GM21381 (cell line): ENCODE data around the gene ORM1.
A peak's percentile ranks its signal among the peaks of the same experiment; 100 is the strongest.
"Not testable (repeated sequence)": the region's sequence is repeated elsewhere in the genome, so short reads cannot be mapped to it uniquely, and the experiment has no call there.

ENCODE experiments used
- ATAC-seq: cut with Tn5 transposase; IDR thresholded peaks from one replicate; pipeline ENCODE4 v1.9.1; 2021; ENCODE audit warnings: mild to moderate bottlenecking, moderate library complexity; ENCODE audit not compliant: unreplicated experiment

Gene ORM1

DNA sequence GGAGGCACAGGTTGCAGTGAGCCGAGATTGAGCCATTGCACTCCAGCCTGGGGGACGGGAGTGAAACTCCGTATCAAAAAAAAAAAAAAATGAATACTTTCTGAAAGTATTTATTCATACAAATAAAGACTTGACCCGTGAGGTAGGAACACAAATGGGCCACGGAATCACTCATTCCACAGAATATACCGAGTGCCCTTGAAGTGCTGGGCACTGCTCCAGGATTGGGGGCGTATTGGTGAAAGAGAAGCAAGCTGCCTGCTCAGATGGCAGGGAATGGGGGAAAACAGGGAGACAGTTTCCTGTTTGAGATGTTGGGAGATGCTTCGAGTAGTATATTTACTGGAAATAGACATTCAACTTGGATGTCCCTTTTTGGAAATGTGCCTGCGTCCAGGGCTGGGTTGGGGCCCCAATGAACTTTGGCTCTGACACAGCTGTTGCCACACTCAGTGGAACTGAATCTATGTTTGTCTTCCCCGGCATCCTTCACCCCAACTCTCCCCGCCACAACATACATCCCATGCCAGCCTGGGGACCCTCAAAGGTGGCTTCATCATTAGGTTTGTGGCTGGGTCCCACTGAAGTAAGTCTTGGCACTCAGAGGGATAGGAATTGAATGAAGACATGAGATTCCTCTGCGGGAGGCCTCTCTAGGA is 609 bp upstream of the ORM1 start:
- not testable (repeated sequence) for ATAC-seq

DNA sequence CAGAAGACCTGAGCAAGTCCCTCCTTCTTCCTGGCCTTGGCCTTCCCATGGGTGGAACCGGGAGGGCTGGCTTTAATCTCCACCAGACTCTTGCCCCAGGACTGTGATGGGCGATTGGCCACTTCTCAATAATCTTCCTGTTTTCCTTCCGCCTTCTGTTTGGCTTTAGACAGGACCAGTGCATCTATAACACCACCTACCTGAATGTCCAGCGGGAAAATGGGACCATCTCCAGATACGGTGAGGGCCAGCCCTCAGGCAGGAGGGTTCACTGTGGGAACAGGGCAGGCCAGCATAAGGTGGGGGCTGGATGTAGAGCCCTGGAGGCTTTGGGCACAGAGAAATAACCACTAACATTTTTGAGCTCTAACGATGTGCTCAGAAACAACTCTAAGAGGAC is 951 bp downstream of the ORM1 start:
- ATAC-seq = not testable (repeated sequence)

DNA sequence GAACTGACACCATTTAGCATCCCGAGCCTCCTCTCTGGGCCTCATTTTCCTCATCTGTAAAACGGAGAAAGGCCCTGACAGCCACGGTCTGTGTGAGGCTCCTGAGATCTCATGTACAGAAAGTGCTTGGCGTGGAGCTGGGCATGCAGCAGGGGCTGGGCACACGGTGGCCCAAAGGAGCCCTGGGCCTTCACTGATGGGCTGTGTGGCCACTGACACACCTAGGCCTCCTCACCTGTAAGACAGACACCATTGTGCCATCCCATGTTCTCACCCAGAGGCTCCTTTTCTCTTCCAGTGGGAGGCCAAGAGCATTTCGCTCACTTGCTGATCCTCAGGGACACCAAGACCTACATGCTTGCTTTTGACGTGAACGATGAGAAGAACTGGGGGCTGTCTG is 1.6 kb downstream of the ORM1 start:
- no peak for ATAC-seq

DNA sequence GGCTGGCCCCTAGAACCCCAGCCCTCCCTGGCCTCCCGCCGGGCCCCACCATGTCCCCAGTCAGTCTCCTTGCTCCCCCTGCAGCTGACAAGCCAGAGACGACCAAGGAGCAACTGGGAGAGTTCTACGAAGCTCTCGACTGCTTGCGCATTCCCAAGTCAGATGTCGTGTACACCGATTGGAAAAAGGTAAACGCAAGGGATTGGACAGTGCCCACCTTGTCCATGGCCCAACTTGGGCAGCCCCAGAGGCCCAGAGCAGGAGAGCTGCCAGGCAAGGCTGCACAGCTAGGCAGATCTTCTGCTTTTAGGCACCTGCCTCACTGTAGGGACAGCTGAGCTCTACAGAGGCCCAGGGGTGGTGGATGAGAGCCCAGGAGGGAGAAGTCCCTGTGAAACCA is 2.1 kb downstream of the ORM1 start:
- ATAC-seq = not testable (repeated sequence)

DNA sequence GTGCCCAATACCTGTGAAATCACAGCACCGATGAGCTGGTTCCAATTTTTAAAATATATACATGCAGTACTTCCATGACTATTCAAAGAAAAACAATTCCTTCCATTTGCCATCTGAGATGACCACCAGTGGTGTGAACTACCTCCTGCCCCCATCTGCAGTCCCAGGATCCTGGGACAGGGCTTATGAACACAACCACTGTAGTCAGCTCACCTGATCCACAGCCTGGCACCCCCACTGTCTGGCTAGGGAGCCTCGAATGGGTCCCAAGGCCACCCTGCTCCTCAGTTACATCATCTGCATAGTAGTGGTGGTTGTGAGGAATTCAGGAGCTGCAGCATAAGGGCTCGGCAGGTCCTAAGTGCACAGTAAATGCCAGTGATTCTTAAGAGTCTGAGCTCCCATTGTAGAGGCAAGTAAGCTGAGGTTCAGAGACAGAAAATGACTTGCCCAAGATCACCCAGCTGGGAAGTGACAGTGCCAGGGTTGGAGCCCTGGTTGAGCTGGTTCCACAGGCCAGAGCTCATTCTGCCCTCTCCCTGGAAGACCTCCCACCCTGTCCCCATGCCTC is 2.9 kb downstream of the ORM1 start:
- not testable (repeated sequence) for ATAC-seq

DNA sequence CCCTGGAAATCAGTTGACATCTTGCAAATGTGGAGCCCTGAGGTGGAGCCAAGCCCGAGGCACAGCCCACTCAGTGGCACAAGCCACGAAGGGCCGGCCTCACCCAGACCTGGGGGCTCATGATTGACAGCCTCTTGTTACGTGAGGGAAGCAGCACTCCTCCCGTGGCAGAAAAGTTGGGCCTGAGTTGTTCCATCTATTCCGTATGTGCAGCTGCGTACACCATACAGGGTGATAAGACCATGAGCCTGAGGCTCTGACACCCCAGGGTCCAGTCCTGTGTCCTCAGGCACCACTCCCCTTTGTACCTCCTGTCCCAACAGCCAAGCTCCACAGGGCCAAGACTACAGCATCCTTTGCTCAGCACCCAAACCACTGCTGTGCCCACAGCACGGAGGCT is 4.9 kb downstream of the ORM1 start:
- no peak for ATAC-seq

DNA sequence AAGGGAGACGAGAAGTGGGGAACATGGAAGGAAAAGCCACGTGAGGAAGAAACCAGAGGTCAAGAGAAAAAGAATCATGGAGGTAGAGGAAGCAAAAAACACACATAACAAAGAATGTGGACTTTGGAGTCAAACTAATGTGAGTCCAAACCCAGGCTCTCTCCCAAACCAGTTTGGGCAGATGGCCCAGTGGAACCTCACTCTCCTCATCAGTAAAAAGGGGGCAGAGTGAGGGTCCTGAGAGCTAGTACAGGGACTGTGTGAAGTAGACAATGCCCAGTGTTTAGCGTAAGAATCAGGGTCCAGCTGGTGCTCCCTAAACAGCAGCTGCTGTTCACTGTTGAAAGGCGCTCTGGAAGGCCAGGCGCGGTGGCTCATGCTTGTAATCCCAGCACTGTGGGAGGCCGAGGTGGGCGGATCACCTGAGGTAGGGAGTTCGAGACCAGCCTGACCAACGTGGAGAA is 5.5 kb downstream of the ORM1 start:
- ATAC-seq = not testable (repeated sequence)

DNA sequence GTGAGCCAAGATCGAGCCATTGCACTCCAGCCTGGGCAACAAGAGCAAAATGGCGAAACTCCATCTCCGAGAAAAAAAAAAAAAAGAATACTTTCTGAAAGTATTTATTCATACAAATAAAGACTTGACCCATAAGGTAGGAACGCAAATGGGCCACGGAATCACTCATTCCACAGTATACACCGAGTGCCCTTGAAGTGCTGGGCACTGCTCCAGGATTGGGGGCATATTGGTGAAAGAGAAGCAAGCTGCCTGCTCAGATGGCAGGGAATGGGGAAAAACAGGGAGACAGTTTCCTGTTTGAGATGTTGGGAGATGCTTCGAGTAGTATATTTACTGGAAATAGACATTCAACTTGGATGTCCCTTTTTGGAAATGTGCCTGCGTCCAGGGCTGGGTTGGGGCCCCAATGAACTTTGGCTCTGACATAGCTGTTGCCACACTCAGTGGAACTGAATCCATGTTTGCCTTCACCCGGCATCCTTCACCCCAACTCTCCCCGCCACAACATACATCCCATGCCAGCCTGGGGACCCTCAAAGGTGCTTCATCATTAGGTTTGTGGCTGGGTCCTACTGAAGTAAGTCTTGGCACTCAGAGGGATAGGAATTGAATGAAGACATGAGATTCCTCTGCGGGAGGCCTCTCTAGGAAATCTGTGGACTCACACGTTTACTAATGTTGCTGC is 6.2 kb downstream of the ORM1 start:
- not testable (repeated sequence) for ATAC-seq

DNA sequence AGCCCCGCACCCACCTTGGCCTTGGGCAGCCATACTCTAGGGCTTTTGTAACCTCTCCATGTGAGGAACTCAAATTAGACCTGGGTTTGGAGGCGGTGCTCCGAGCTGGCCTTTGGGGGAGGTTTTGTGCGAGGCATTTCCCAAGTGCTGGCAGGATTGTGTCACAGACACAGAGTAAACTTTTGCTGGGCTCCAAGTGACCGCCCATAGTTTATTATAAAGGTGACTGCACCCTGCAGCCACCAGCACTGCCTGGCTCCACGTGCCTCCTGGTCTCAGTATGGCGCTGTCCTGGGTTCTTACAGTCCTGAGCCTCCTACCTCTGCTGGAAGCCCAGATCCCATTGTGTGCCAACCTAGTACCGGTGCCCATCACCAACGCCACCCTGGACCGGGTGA is 6.7 kb downstream of the ORM1 start, which contains the start of gene ORM2:
ORM2 (plus strand) TSS at position 245 of the 398 bp plus-strand sequence; CDS start at position 281, 36 bp downstream.
- ATAC-seq = not testable (repeated sequence)

DNA sequence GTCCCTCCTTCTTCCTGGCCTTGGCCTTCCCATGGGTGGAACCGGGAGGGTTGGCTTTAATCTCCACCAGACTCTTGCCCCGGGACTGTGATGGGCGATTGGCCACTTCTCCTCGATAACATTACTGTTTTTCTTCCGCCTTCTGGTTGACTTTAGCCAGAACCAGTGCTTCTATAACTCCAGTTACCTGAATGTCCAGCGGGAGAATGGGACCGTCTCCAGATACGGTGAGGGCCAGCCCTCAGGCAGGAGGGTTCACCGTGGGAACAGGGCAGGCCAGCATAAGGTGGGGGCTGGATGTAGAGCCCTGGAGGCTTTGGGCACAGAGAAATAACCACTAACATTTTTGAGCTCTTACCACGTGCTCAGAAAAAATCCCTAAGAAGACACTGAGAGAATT is 7.7 kb downstream of the ORM1 start:
- no peak for ATAC-seq

DNA sequence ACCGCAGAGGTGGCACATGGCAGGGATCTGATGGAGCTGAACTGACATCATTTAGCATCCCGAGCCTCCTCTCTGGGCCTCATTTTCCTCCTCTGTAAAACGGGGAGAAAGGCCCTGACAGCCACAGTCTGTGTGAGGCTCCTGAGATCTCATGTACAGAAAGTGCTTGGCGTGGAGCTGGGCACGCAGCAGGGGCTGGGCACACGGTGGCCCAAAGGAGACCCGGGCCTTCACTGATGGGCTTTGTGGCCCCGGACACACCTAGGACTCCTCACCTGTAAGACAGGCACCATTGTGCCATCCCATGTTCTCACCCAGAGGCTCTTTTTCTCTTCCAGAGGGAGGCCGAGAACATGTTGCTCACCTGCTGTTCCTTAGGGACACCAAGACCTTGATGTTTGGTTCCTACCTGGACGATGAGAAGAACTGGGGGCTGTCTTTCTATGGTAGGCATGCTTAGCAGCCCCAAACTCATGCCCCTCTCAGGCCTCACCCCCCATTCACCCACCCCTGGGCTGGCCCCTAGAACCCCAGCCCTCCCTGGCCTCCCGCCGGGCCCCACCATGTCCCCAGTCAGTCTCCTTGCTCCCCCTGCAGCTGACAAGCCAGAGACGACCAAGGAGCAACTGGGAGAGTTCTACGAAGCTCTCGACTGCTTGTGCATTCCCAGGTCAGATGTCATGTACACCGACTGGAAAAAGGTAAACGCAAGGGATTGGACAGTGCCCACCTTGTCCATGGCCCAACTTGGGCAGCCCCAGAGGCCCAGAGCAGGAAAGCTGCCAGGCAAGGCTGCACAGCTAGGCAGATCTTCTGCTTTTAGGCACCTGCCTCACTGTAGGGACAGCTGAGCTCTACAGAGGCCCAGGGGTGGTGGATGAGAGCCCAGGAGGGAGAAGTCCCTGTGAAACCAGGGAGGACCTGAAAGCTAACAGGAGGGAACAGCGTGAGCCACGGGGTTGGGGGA is 8.6 kb downstream of the ORM1 start:
- ATAC-seq = not testable (repeated sequence)

DNA sequence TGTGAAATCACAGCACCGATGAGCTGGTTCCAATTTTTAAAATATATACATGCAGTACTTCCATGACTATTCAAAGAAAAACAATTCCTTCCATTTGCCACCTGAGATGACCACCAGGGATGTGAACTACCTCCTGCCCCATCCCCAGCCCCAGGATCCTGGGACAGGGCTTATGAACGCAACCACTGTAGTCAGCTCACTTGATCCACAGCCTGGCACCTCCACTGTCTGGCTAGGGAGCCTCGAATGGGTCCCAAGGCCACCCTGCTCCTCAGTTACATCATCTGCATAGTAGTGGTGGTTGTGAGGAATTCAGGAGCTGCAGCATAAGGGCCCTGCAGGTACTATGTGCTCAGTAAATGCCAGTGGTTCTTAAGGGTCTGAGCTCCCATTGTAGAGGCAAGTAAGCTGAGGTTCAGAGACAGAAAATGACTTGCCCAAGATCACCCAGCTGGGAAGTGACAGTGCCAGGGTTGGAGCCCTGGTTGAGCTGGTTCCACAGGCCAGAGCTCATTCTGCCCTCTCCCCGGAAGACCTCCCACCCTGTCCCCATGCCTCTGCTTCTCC is 9.7 kb downstream of the ORM1 start:
- ATAC-seq = not testable (repeated sequence)

DNA sequence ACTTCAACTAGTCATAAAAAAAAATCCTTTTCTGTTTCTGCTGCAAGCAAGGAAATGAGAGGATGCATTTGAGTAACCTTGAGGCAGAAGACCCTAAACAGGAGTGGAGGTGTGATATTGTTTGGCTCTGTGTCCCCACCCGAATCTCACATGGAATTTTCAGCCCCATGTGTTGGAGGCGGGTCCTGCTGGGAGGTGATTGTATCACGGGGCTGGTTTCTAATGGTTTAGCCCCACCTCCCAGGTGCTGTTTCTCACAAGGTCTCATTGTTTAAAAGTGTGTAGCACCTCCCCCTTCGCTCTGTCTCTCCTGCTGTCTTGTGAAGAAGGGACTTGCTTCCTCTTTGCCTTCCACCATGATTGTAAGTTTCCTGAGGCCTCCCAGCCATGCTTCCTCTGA is 10.8 kb downstream of the ORM1 start:
- not testable (repeated sequence) for ATAC-seq

DNA sequence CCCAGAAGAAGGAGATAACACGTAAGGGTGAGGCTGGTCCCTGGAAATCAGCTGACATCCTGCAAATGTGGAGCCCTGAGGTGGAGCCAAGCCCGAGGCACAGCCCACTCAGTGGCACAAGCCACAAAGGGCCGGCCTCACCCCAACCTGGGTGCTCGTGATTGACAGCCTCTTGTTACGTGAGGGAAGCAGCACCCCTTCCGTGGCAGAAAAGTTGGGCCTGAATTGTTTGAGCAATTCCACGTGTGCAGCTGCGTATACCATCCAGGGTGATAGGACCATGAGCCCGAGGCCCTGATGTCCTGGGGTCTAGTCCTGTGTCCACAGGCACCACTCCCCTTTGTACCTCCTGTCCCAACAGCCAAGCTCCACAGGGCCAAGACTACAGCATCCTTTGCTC is 11.6 kb downstream of the ORM1 start:
- no peak for ATAC-seq

DNA sequence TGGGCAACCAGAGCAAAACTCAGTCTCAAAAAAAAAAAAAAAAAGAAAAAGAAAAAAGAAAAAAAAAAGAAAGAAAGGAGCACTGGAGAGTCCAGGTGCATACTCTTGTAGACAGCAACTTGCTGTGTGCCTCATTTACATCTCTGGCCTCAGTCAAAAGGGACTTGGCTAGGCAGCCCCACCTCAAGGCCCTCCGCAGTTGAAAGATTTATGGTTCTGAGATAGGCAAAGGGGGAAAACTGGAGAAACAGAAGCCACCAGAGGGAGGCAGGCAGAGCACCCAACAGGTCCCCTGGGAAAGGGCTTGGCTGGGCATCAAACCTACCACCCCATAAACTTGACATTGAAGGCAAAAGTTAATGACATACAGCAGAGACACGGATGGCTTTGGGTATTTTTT is 12.8 kb downstream of the ORM1 start:
- no peak for ATAC-seq

DNA sequence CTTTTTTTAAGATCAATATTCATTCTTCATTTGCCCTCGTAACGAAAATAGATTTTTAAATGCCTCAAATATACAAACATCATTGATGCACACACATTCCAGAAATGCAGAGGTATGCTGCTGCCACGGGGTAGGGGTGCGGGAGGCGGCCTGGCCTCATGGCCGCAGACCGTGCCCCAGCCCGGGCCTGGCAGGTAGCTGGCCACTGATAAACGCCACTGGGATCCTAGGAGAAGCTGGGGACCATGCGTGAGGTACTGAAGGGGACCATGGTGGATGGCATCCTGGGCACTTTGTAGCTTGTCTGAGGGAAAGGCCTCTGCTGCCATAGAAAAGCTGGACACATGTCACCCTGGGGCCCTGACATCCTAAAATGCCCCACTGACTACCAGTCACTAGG is 13.3 kb downstream of the ORM1 start:
- no peak for ATAC-seq

DNA sequence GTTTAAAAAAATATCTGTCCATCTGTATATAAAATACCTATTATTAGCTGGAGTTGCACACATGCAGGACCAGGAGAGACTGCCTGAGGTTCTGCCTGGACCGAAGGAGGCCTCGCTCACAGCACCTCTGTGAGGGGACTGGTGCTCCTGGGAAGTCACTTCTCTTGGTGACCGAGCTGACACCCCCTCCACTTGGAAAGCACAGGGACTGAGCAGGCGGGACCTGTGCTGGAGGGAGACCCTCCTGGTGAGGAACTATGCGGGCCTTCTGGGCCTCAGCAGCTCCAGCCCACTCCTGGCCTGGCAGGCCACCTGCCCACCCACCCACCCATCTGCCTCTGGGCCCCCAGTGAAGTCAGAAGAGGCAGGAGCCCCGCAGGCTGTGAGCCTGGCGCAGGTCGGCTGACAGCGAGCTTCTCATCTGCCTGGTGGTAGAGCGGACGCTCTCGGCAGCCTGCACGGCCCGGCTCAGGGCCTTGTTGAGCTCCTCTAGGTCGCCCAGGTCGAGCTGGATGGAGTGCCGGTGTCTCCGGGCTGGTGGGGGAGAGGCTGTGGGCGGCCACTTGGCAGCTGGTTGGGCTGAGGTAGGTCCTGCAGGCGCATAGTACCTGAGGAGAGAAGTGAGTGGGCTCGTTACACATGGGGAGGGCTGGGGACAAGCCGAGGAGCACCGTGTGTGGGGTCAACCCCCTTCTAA is 13.9 kb downstream of the ORM1 start:
- no peak for ATAC-seq

DNA sequence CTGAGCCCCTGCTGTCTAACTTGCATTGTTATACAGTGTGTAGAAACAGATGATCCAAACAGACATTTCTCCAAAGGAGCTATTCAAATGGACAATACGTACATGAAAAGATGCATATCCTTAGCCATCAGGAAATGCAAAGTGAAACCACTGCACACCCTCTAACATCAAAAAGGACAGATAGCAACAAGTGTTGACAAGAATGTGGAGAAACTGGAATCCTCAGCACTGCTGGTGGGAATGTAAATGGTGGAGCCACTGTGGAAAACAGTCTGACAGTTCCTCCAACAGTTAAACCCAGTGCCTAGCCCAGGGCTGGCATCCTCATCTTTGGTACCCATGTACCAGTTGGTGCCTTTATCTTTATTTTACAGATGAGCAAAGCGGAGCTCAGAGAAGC is 15.3 kb downstream of the ORM1 start:
- ATAC-seq = no peak

DNA sequence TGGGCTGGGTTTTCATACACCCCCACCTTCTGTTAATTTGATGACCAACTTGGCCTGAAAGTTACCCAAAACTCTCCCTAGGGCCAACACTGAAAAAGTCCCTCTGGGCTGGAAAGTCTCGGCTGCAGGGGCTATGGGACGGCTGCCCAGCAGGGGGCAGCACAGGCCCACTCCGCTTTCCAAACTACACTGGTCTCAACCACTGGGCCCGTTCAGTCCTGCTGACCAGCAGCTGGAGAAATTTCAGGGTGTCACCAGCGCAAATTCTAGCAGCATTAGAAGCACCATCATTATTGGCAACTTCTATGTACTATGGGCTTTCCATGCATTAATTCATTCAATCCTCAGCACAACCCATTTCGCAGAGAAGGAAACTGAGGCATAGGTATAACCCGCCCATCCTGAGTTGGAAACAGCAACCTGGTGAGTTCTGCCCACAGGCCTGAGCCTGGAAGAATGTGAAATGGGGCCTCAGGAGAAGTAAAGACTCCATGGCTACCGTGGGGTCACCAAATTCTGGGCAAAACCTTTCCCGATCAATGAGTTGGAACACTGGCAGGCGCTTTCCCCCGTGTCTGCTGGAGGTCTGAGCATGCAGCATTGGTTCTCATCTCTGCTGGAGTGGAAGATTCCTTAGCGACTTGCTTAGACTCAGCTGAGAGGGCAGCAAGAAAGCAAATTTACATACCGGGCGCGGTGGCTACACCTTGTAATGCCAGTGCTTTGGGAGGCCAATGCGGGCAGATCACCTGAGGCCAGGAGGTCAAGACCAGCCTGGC is 16.4 kb downstream of the ORM1 start:
- ATAC-seq = peak; percentile 75
